T47D (cell line): ENCODE data around the gene NHLH1.

Source experiments
- DNase-seq, 2 experiments: peaks; one replicate each; pipeline versions ENCODE4 v3.0.0 to v3.0.0-alpha.2; 2011 to 2012; ENCODE audit warnings: low read depth in 1 of 2, low spot score in 1 of 2
- JUND ChIP-seq: IDR thresholded peaks from 2 replicates; pipeline ENCODE4 v1.6.1; 2012; ENCODE audit warnings: low read depth
- in situ Hi-C: cut with HindIII; loops from 2 replicates; pipeline ENCODE4 v1.10.0; 2016; ENCODE audit warnings: low sequenced_read_pairs, low pct_unique_long_range_greater_than_20kb

NHLH1 gene

GRCh38 chr1:160366731-160367515, at the start of gene NHLH1:
NHLH1 (plus strand) TSS chr1:160367071; CDS start chr1:160370732, 3,661 bp downstream.
- DNase-seq, result peak in 1 of 2 experiments; percentile 57
- in situ Hi-C loops, result no loop called here
- no peak for TF ChIP-seq JUND

- DNase-seq, result no peak
- in situ Hi-C loops, result no loop called here
- TF ChIP-seq JUND, result no peak
Measured at GRCh38 chr1:160322831-160323230, 44.0 kb upstream of the NHLH1 start.

- in situ Hi-C loops, result no loop called here
- no peak for TF ChIP-seq JUND
Measured at GRCh38 chr1:160325252-160325651, 41.6 kb upstream of the NHLH1 start.

GRCh38 chr1:160326418-160326817, 40.5 kb upstream of the NHLH1 start:
- TF ChIP-seq JUND, result no peak
- DNase-seq, result no peak
- in situ Hi-C loops, result no loop called here

More at GRCh38 chr1:160325252-160325651, 41.6 kb upstream of the NHLH1 start:
- DNase-seq, result no peak

DNA sequence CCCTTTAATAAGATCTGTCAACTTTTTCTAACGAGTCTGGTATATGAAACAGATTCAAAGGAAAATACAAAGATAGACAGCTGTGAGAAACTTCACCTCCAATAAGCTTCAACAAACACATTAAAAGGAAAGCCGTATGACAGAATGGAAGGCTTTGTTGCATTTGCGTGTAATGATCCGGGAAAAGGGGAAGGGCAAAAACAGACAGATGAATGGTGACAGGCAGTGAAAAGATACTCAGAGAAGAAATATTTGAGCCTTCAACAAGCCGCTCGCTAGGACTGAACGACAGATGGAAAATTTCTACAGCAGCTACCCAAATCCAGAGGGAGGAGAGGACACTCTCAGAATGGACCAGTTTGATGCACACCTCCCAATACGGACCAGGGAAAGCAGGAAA, 38.7 kb upstream of the NHLH1 start:
- no peak for DNase-seq
- in situ Hi-C loops, result no loop called here
- no peak for TF ChIP-seq JUND

GRCh38 chr1:160330119-160330518, 36.8 kb upstream of the NHLH1 start:
- no peak for DNase-seq
- in situ Hi-C loops, result no loop called here
- no peak for TF ChIP-seq JUND

DNA sequence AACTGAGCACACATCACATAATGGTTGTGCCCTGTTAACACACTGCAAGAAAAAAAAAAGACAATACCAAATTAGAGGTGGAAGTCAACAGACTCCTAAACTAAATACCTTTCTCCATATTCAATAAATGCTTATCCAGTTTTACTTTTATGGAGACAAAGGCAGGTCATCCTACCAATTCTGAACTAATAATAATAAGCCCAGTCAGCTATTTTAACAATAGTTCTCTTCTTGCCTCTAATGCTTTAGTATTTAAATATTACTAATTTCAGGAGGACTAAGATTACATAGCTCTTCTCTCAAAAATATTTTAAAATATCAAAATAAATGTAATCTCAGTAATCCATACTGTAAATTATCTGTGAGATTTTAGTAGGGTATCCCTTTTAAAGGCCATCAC, 34.4 kb upstream of the NHLH1 start:
- TF ChIP-seq JUND, result no peak
- in situ Hi-C loops, result no loop called here
- DNase-seq, result no peak

GRCh38 chr1:160338580-160338979, 28.3 kb upstream of the NHLH1 start:
- in situ Hi-C loops, result no loop called here
- no peak for TF ChIP-seq JUND
- DNase-seq, result no peak

DNA sequence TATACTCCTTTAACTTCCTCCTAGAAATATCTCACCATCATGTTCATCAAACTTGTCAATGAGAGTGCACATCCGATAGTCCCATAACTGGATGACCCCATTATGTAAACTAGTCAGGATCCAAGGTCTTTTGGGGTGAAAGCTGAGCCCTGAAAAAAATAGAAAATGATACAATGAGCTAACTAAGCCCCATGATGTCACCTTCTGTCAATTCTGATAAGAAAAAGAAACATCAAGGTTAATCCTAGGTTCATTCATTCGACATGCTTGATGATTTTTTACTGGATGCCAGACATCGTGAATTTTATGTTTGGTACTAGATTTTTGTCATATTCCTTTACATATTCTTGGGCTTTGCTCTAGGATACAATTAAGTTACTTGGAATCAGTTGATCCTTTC, 26.7 kb upstream of the NHLH1 start:
- in situ Hi-C loops, result no loop called here
- DNase-seq, result no peak
- no peak for TF ChIP-seq JUND

DNA sequence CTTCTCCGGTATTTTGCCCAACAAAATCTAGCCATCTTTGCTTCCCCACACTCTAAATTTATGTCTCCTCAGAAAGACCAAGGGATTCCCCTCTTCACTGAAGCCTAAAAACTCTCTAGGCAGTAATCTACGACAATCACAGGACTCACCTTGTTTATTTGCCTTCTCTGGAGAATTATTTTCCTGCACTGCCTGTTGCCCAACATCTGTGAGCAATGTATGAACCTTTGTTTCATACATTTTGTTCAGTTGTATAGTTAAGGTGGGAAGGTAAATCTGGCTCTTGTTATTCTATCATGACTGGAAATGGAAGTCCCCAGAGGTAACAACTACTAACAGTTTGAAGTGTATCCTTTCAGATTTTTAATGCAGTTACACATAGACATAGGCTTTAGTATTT, 26.0 kb upstream of the NHLH1 start:
- no peak for DNase-seq
- in situ Hi-C loops, result no loop called here
- no peak for TF ChIP-seq JUND

- no peak for TF ChIP-seq JUND
- in situ Hi-C loops, result no loop called here
- no peak for DNase-seq
Measured at GRCh38 chr1:160342526-160342925, 24.3 kb upstream of the NHLH1 start.

GRCh38 chr1:160342953-160343869, 23.7 kb upstream of the NHLH1 start, which contains the start of the genes COPA and NCSTN:
COPA (minus strand) TSS chr1:160343250; CDS start chr1:160343170, 80 bp downstream.
NCSTN (plus strand) TSS chr1:160343383; CDS start chr1:160343397, 14 bp downstream.
- in situ Hi-C loops, result no loop called here
- no peak for TF ChIP-seq JUND

DNA sequence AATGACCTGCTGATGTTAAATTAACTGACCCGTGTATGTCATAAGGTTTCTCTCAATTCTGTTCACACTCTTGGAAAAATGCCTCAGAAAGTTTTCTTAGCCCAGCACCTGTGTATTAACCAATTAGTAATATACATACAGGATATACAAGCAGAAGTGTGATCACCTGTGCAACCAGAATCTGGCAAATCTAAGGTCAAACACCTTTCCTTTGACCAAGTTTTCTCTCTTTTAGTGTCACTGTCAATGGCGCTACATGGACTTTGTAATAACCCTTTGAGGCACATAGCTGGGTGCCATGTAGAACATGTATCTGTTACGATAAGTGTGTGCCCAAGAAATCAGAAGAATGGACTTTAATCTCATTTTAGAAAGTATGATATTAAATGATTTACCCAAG, 22.6 kb upstream of the NHLH1 start:
- TF ChIP-seq JUND, result no peak
- DNase-seq, result no peak
- in situ Hi-C loops, result no loop called here

More at GRCh38 chr1:160342953-160343869, 23.7 kb upstream of the NHLH1 start, which contains the start of the genes COPA and NCSTN:
- peak; percentile 76 to 97 for DNase-seq
